ENCODE results near the gene BRD4.

Gene BRD4

DNA sequence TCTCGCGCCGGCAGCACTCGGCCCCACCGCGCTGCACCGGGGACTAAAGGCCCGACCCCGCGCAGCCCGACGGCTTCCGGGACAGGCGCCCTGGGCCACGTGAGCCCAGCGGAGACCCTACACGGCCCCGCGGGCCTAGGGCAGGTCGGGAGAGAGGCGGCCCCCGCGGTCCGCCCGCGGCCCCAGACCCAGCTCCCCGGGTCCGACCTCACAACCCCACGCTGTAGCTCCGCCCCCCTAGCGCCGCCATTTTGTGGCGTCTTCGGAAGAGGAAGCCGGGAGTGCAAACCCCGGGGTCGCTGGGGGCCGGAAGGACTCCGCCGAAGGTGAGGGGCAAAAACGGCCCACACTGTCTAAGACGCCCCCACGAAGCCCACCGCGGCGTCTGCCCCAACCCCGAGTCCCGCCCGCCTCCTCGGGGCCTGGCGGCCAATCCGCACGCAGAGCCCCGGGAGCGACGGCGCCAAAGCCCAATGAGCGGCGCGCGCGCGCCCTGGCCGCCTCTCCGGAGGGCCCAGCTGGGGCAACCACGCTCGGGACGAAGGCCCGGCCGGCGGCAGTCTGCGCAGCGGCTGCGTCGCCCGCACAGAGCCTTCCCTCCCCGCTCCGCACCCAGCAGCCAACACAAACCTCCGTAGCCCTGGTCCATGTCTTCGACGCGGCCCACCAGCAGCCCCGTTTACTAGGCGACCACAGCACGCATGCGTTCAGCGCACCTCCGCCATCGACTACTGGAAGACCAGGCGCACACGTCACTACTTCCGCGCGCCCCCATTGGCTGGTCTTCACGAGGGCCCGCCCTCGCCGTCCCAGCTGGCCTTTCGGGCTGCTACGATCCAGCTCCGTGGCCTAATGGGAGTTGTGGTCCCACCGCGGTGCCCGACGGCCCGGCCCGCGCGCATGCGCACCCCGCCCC, 47.0 kb upstream of the BRD4 start, which contains the start of gene AKAP8 (continued):
- TF ChIP-seq, protein P1, sequence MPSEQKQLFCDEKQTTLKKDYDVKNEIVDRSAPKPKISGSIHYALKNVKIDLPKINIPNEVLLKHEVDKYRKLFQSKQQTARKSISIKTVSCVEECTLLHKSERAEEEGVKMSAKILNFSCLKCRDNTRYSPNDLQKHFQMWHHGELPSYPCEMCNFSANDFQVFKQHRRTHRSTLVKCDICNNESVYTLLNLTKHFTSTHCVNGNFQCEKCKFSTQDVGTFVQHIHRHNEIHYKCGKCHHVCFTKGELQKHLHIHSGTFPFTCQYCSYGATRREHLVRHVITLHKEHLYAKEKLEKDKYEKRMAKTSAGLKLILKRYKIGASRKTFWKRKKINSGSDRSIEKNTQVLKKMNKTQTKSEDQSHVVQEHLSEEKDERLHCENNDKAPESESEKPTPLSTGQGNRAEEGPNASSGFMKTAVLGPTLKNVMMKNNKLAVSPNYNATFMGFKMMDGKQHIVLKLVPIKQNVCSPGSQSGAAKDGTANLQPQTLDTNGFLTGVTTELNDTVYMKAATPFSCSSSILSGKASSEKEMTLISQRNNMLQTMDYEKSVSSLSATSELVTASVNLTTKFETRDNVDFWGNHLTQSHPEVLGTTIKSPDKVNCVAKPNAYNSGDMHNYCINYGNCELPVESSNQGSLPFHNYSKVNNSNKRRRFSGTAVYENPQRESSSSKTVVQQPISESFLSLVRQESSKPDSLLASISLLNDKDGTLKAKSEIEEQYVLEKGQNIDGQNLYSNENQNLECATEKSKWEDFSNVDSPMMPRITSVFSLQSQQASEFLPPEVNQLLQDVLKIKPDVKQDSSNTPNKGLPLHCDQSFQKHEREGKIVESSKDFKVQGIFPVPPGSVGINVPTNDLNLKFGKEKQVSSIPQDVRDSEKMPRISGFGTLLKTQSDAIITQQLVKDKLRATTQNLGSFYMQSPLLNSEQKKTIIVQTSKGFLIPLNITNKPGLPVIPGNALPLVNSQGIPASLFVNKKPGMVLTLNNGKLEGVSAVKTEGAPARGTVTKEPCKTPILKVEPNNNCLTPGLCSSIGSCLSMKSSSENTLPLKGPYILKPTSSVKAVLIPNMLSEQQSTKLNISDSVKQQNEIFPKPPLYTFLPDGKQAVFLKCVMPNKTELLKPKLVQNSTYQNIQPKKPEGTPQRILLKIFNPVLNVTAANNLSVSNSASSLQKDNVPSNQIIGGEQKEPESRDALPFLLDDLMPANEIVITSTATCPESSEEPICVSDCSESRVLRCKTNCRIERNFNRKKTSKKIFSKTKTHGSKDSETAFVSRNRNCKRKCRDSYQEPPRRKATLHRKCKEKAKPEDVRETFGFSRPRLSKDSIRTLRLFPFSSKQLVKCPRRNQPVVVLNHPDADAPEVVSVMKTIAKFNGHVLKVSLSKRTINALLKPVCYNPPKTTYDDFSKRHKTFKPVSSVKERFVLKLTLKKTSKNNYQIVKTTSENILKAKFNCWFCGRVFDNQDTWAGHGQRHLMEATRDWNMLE (tag by site-specific recombination; conservative IDR thresholded peaks at IDR 0.05; ENCODE audit: low read depth) = 0 out of 2 replicates have a peak, but pooled peaks have one; percentile 28
- TF ChIP-seq ZNF404 (tag by site-specific recombination; IDR thresholded peaks at IDR 0.05) (no peak), PRDM2 (tag by site-specific recombination; IDR thresholded peaks at IDR 0.05; ENCODE audit: borderline replicate concordance) (no peak), ZBTB7A (tag by site-specific recombination; IDR thresholded peaks at IDR 0.05; ENCODE audit: low read depth) (peak; percentile 8; the same call in 1 of the 2 replicates), ZNF292 (tag by site-specific recombination; IDR thresholded peaks at IDR 0.05; ENCODE audit: borderline replicate concordance, low read depth) (no peak), ZSCAN30 (tag by site-specific recombination; IDR thresholded peaks at IDR 0.05) (peak; percentile 70), SETDB1 (IDR thresholded peaks at IDR 0.05; ENCODE audit: insufficient read length, low read length) (no peak), ZNF335 (tag by site-specific recombination; conservative IDR thresholded peaks at IDR 0.05) (peak; percentile 89), AEBP2 (tag by site-specific recombination; IDR thresholded peaks at IDR 0.05; ENCODE audit: borderline replicate concordance) (no peak), ZNF341 (tag by site-specific recombination; IDR thresholded peaks at IDR 0.05; ENCODE audit: low read depth) (no peak), KLF7 (tag by site-specific recombination; IDR thresholded peaks at IDR 0.05; ENCODE audit: borderline replicate concordance) (no peak), KLF9 (tag by site-specific recombination; IDR thresholded peaks at IDR 0.05; ENCODE audit: low read depth) (peak; percentile 33), OSR2 (tag by site-specific recombination; IDR thresholded peaks at IDR 0.05) (peak; percentile 8; the same call in 1 of the 2 replicates), PRDM6 (tag by site-specific recombination; IDR thresholded peaks at IDR 0.05) (no peak), ZNF701 (tag by site-specific recombination; IDR thresholded peaks at IDR 0.05) (no peak), BCL11B (tag by site-specific recombination; IDR thresholded peaks at IDR 0.05; ENCODE audit: low read depth) (no peak), ZNF223 (tag by site-specific recombination; IDR thresholded peaks at IDR 0.05) (no peak), SP3 (tag by site-specific recombination; IDR thresholded peaks at IDR 0.05) (peak; percentile 58; the same call in 1 of the 2 replicates), SP2 (tag by site-specific recombination; IDR thresholded peaks at IDR 0.05) (peak; percentile 87)
- TF ChIP-seq, protein P2, sequence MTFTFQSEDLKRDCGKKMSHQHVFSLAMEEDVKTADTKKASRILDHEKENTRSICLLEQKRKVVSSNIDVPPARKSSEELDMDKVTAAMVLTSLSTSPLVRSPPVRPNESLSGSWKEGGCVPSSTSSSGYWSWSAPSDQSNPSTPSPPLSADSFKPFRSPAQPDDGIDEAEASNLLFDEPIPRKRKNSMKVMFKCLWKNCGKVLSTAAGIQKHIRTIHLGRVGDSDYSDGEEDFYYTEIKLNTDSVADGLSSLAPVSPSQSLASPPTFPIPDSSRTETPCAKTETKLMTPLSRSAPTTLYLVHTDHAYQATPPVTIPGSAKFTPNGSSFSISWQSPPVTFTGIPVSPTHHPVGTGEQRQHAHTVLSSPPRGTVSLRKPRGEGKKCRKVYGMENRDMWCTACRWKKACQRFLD (tag by site-specific recombination; IDR thresholded peaks at IDR 0.05) = no peak
- TF ChIP-seq, protein P3, sequence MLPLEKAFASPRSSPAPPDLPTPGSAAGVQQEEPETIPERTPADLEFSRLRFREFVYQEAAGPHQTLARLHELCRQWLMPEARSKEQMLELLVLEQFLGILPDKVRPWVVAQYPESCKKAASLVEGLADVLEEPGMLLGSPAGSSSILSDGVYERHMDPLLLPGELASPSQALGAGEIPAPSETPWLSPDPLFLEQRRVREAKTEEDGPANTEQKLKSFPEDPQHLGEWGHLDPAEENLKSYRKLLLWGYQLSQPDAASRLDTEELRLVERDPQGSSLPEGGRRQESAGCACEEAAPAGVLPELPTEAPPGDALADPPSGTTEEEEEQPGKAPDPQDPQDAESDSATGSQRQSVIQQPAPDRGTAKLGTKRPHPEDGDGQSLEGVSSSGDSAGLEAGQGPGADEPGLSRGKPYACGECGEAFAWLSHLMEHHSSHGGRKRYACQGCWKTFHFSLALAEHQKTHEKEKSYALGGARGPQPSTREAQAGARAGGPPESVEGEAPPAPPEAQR (tag by site-specific recombination; IDR thresholded peaks at IDR 0.05) = no peak

All from HEK293 (cell line).